Measurements from ENCODE around the gene NOXO1.

The NOXO1 gene

DNA sequence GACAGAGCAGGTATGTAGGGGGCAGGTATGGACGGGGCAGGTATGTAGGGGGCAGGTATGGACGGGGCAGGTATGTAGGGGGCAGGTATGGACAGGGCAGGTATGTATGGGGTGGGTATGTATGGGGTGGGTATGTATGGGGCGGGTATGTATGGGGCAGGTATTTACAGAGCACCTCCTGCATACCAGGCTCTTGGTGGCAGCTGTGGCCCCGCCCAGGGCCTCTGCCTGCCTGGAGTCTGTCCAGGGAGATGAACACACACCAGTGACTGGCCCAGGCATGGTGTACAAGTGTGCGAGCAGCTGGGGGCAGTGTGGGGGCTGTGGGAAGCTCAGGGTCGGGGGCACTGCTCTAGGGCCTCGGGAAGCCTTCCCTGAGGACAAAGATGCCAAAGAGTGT, 31.2 kb downstream of the NOXO1 start:
- in situ Hi-C loops (cut with MboI; ENCODE audit: low sequenced_read_pairs, unreplicated experiment), result no loop called here
- DNase-seq (ENCODE audit: low spot score), result no peak
- no peak for TF ChIP-seq CTCF (IDR thresholded peaks at IDR 0.05; ENCODE audit: borderline replicate concordance, control extremely low read depth, extremely low read depth, insufficient read depth, missing control alignments)

GRCh38 chr16:1949507-1949906, 31.8 kb downstream of the NOXO1 start:
- in situ Hi-C loops (cut with MboI; ENCODE audit: low sequenced_read_pairs, unreplicated experiment), result no loop called here
- TF ChIP-seq CTCF (IDR thresholded peaks at IDR 0.05; ENCODE audit: borderline replicate concordance, control extremely low read depth, extremely low read depth, insufficient read depth, missing control alignments), result no peak
- no peak for DNase-seq (ENCODE audit: low spot score)

- TF ChIP-seq CTCF (IDR thresholded peaks at IDR 0.05; ENCODE audit: borderline replicate concordance, control extremely low read depth, extremely low read depth, insufficient read depth, missing control alignments), result no peak
- no peak for DNase-seq (ENCODE audit: low spot score)
- in situ Hi-C loops (cut with MboI; ENCODE audit: low sequenced_read_pairs, unreplicated experiment), result no loop called here
These were observed 33.9 kb downstream of the NOXO1 start for GRCh38 chr16:1947369-1947670.

DNA sequence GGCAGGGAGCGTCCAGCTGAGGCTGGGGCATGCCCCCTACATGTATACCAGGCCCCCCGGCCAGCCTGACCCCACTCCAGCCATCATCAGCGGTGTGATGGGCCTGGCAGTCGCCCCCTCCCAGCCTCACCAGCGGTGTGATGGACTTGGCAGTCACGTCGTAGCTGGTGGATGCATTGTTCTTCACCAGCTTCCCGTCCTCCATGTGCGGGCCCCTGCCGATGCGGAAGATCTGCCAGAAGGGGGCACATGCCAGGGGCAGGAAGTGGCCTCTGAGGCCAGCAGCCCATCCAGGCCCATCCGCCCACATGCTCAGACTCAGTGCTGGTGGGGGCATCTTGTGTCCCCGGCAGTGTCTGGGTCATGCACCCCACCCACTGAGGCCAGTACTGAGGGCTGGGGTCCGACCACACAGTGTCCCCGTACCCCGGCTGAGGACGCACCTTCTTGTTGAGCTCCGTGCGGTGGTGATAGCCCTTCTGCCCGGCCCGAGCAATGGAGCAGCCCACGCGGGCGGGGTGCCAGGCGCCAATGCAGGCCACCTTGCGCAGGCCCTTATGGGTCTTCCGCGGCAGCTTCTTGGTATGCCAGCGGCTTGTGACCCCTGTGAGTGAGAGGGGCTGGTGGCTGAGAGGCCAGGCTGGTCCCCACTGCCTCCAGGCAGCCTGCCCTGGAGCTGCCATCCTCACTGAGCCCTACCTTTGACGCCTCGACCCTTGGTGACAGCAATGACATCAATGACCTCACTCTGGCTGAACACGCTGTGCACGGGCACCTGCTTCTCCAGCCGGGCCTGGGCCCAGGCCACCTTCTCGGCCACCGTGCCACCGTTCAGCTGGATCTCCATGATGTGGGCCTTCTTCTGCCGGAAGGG, 34.5 kb downstream of the NOXO1 start:
- DNase-seq (ENCODE audit: low spot score), result no peak
- no peak for TF ChIP-seq CTCF (IDR thresholded peaks at IDR 0.05; ENCODE audit: borderline replicate concordance, control extremely low read depth, extremely low read depth, insufficient read depth, missing control alignments)
- in situ Hi-C loops (cut with MboI; ENCODE audit: low sequenced_read_pairs, unreplicated experiment), result no loop called here

GRCh38 chr16:1945559-1946391, 35.5 kb downstream of the NOXO1 start:
- TF ChIP-seq CTCF (IDR thresholded peaks at IDR 0.05; ENCODE audit: borderline replicate concordance, control extremely low read depth, extremely low read depth, insufficient read depth, missing control alignments), result no peak

DNA sequence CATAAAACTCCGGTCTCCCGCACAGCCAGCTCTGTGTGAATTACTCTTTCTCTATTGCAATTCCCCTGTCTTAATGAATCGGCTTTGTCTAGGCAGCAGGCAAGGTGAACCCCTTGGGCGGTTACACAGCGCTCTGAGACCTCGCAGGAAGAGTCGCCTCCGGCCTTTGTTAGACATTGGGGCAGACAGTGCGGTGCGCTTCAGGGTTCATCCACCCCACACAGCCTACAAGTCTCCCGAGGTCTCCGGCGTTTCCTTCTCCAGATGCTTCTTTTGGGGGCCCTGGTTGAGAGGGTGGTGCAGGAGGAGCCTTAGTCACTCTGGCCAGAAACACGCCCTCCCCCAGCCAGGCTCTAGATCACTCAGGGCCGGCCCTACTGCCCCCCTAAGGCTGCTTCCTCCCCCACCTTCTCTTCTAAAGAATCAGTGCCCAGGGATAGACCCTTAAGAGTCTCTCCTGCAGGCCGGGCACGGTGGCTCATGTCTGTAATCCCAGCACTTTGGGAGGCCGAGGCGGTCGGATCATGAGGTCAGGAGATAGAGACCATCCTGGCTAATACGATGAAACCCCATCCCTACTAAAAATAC, 36.6 kb downstream of the NOXO1 start:
- TF ChIP-seq CTCF (IDR thresholded peaks at IDR 0.05; ENCODE audit: borderline replicate concordance, control extremely low read depth, extremely low read depth, insufficient read depth, missing control alignments), result no peak
- in situ Hi-C loops (cut with MboI; ENCODE audit: low sequenced_read_pairs, unreplicated experiment), result no loop called here
- DNase-seq (ENCODE audit: low spot score), result no peak

More at GRCh38 chr16:1945559-1946391, 35.5 kb downstream of the NOXO1 start:
- DNase-seq (ENCODE audit: low spot score), result no peak
- in situ Hi-C loops (cut with MboI; ENCODE audit: low sequenced_read_pairs, unreplicated experiment), result no loop called here

Measured in GM13976 (cell line).